Mesodermal cell (in vitro differentiated cells): ENCODE measurements around the gene CHAT.

Experiments
- H3K27ac ChIP-seq: 2 replicates; pipeline ENCODE4 v1.7.0; 2013; ENCODE audit warnings: mild to moderate bottlenecking, low read depth, low read length, moderate library complexity; ENCODE audit not compliant: severe bottlenecking
- H3K36me3 ChIP-seq: 2 replicates; pipeline ENCODE4 v1.7.1; 2013; ENCODE audit warnings: mild to moderate bottlenecking, low read length, moderate library complexity; ENCODE audit not compliant: control insufficient read depth, insufficient read depth
- H3K4me1 ChIP-seq: one replicate; pipeline ENCODE4 v1.7.1; 2013; ENCODE audit warnings: mild to moderate bottlenecking, low read length; ENCODE audit not compliant: insufficient read depth, control insufficient read depth, poor library complexity, severe bottlenecking
- H3K4me3 ChIP-seq: 2 replicates; pipeline ENCODE4 v1.7.0; 2013; ENCODE audit warnings: low read length, control low read depth, mild to moderate bottlenecking; ENCODE audit not compliant: insufficient read depth, poor library complexity, severe bottlenecking; ENCODE audit errors: extremely low read depth
- H3K9me3 ChIP-seq: 2 replicates; pipeline ENCODE4 v1.7.1; 2013; ENCODE audit warnings: mild to moderate bottlenecking, low read length, moderate library complexity; ENCODE audit not compliant: control insufficient read depth
- WGBS, 2 experiments: methylation state at CpG; one replicate each; pipeline ENCODE4 v1.1.5; 2013; ENCODE audit warnings: missing lambda C conversion rate in 2 of 2; ENCODE audit not compliant: insufficient coverage in 2 of 2; 5-methylcytosine and 5-hydroxymethylcytosine counted together

CHAT gene

GRCh38 chr10:49647985-49648795, 34.4 kb downstream of the CHAT start:
- H3K4me3 ChIP-seq = no peak overlapping the region
- H3K36me3 ChIP-seq = no peaks in the 10 kb centered on the region
- no peak overlapping the region for H3K27ac ChIP-seq
- no peaks in the 10 kb centered on the region for H3K4me1 ChIP-seq
- 83 to 84% methylated on average over 11 to 13 of the region's 18 CpGs for WGBS, 2 experiments
- no peaks in the 10 kb centered on the region for H3K9me3 ChIP-seq

- no peaks in the 10 kb centered on the region for H3K36me3 ChIP-seq
- WGBS, 2 experiments = 35 to 41% methylated on average over 12 to 14 of the region's 17 CpGs
- no peaks in the 10 kb centered on the region for H3K4me1 ChIP-seq
- no peak overlapping the region for H3K4me3 ChIP-seq
- H3K9me3 ChIP-seq = no peaks in the 10 kb centered on the region
- H3K27ac ChIP-seq = no peak overlapping the region
Measured at GRCh38 chr10:49649294-49649693, 35.5 kb downstream of the CHAT start.

GRCh38 chr10:49649936-49650723, 36.3 kb downstream of the CHAT start:
- 85% methylated on average over 8 of the region's 8 CpGs for WGBS, 2 experiments
- Histone ChIP-seq H3K4me1 (no peaks in the 10 kb centered on the region), H3K4me3 (no peak overlapping the region), H3K9me3 (no peaks in the 10 kb centered on the region), H3K27ac (no peak overlapping the region), H3K36me3 (no peaks in the 10 kb centered on the region)

DNA sequence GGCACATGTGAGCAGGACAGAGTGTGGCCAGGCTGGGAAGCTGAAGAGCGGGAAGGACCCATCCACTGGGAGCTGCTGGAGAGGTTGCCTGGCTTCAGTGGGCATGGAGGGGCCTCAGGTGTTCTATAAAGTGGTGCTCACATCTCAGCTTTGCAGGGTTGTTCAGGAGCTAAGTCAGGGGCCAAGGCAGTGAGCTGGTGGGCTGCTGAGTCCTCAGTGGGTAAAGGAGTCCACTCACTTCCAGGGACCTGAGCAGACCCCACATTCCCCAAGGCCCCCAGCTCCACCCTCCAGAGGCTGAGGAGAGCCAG, 36.8 kb downstream of the CHAT start:
- no peaks in the 10 kb centered on the region for H3K4me1 ChIP-seq
- H3K4me3 ChIP-seq = no peak overlapping the region
- WGBS, 2 experiments = 86 to 87% methylated on average over 1 of the region's 1 CpG
- H3K27ac ChIP-seq = no peak overlapping the region
- H3K9me3 ChIP-seq = no peaks in the 10 kb centered on the region
- H3K36me3 ChIP-seq = no peaks in the 10 kb centered on the region

DNA sequence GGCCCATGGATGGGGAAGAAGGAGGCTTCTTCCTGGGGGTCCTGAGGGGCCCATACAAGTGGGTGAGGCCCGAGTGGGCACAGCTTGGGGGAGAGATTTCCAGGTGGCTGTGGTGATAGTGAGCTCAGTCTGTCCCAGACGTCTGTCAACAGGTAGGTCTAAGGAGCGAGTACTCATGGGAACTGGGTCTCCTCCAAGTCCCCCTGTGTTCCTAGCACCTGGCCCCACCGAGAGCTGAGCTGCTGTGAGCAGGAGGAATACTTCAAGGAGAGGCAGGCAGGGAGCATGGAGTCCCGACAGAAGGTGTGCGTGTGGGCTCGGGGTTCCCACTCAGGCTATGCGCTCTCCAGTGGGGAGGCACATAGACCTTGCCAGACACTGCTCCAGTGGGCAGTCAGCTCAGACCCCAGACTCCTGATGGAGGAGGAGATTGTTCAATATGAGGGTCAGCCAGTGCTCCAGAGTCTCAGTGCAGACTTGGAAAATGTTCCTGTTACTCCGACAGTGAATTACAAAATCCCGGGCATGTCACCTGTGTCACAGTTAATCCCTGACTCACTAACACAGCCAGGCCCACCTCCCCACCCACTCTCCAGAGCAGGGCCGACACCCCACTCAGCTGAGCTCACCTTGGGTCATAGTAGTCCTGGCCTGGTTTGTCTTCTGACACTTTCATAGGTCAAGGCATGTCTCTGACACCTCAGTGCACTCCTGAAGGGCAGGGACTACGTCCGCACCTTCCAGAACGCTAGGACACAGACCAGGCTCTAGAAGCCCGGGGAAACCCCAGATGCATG, 37.4 kb downstream of the CHAT start:
- no peak overlapping the region for H3K4me3 ChIP-seq
- H3K36me3 ChIP-seq = no peaks in the 10 kb centered on the region
- H3K9me3 ChIP-seq = no peaks in the 10 kb centered on the region
- H3K4me1 ChIP-seq = no peaks in the 10 kb centered on the region
- WGBS, 2 experiments = 86 to 87% methylated on average over 14 to 15 of the region's 15 CpGs
- no peak overlapping the region for H3K27ac ChIP-seq

DNA sequence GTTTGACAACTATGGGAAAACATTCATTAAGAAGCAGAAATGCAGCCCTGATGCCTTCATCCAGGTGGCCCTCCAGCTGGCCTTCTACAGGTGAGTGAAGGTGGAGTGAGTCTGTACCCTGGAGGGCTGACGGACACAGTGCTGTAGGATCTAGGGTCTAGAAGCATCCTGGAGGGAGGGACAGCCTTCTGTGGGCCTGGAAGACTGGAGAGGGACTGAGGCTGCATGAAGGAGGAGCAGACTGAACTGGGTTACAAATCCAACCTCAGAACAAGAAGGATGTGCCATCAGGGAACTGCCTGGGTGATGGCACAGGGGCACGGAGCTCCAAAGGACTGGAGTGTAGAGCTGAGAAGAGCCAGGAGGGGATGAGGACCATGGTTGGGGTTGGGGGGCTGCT, 38.1 kb downstream of the CHAT start:
- Histone ChIP-seq H3K27ac (no peak overlapping the region), H3K4me3 (no peak overlapping the region), H3K36me3 (no peaks in the 10 kb centered on the region), H3K9me3 (no peaks in the 10 kb centered on the region), H3K4me1 (no peaks in the 10 kb centered on the region)
- WGBS, 2 experiments = 76 to 80% methylated on average over 1 to 2 of the region's 2 CpGs

DNA sequence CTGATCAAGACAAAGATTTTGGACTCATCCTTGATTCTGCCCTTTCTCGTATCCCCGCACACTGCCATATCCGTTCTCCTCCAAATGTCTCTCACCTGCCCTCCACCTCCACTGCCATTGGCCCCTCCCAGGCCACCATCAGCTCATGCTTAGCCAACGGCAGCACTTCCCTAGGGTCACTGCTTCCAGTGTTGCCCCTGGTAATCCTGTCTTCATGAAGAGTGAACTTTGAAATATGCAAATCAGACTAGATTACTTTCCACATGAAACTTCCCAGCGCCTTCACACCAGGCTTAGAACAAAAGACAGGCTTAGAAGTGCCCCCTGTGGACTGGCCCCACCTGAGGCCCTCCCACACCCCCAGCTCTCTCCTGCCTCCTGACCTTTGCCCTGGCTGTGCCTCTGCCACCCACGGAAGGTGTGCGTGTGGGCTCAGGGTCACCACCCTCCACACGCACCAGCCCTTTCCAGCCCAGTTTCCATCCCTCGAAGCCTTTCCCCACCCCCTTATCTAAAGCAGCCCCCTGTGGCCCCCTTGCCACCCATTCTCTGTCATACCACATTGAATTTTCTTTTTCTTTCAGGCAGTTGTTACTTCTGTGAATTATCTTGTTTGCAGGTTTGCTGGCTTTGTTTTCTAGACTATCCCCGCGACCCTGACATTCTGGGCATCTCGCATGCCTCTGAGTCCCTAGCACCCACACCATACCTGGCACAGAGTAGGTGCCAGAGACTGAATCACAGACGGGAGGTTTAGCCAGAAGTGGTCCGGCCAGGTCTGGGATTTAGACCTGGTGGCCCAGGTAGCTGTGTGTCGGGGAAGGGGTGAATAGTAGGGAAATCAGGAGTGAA, 38.8 kb downstream of the CHAT start:
- Histone ChIP-seq H3K4me1 (no peaks in the 10 kb centered on the region), H3K36me3 (no peaks in the 10 kb centered on the region), H3K4me3 (no peak overlapping the region), H3K9me3 (no peaks in the 10 kb centered on the region), H3K27ac (no peak overlapping the region)
- 90 to 92% methylated on average over 9 to 15 of the region's 15 CpGs for WGBS, 2 experiments

DNA sequence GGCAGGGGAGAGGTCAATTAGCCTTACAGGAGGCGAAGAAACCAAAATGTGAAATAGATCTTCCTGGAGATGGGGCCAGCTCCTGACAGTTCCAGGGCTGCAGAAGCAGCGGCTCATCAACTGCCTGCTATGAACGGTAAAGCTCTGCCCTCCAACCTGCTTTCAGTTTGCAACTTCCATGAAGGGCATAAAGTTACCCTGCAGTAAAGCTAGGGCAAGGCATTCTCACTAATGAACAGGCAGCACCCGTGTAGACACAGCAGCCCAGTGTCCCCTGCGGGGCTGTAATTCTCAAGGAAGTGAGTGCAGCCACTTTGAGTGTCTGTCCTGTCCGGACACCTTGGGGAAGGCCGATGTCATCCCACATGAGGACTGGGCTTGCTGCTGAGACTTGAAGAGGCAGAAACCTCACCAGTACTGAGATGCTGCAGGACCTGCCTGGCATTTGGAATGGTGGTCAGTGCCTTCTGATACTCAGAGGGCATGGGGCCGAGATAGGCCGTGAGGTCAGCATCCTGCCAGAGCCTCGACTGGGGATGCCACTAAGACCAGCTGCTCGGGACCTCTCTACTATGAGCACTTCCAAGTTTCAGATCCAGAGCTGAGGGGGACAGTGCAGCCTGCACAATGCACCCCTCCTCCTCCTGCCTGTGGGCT, 39.6 kb downstream of the CHAT start:
- 87 to 93% methylated on average over 11 of the region's 11 CpGs for WGBS, 2 experiments
- Histone ChIP-seq H3K4me1 (no peaks in the 10 kb centered on the region), H3K27ac (no peak overlapping the region), H3K4me3 (no peak overlapping the region), H3K9me3 (no peaks in the 10 kb centered on the region), H3K36me3 (no peaks in the 10 kb centered on the region)

DNA sequence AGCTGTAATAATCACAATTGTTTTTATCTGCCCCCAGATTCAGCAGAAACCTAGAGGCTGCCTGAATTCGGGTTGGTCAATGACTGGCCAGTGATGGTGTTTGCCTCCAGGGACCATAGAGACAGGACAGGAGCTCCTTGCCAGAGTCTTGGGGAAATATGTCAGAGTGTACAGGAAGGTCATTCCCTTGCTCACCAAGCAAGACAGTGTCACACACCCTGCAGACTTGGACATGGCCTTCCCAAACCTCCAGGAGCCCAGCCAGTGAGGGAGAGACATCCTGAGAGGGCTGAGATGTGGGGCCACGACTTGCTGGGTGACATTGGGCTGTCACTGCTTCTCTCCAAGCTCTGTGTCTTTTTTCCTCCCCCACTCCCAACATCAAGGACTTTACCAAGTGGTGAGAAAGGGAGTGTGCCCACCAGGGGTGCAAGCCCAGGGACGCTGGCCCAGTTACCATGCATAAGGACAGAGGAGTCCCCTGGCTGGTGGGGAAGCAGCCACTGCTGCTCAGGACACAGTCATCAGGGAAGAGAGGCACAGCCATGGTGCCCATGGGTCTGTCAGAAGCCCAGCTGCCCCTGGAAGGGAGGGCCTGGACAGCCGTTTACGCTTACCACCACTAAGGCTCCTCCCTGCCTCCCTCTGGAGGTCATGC, 40.3 kb downstream of the CHAT start:
- no peak overlapping the region for H3K4me3 ChIP-seq
- WGBS, 2 experiments = 60 to 90% methylated on average over 1 to 2 of the region's 5 CpGs

More for the DNA sequence above, 40.3 kb downstream of the CHAT start:
- no peaks in the 10 kb centered on the region for H3K9me3 ChIP-seq
- no peaks in the 10 kb centered on the region for H3K36me3 ChIP-seq
- no peaks in the 10 kb centered on the region for H3K4me1 ChIP-seq
- no peak overlapping the region for H3K27ac ChIP-seq
